ENCODE data around the gene DROSHA. TPM values are rescaled to one million over a fixed set of nuclear protein-coding genes. Genes with fewer than 3 reads are reported as not detected.

The DROSHA gene
- total RNA-seq, 6 experiments from 2014 or later, result 67.5 to 77.0 (median 69.6) TPM

- Mint-ChIP-seq H3K9me3 (no peaks in the 10 kb centered on the region), H3K4me1 (ENCODE audit: low read depth) (peaks cover 6% of the 10 kb centered on the region), H3K4me3 (no peak overlapping the region), H3K27ac (no peak overlapping the region), H3K27me3 (ENCODE audit: insufficient read depth) (no peaks in the 10 kb centered on the region), H3K36me3 (ENCODE audit: low read depth) (peaks cover 43% of the 10 kb centered on the region)
- DNase-seq, result no peak
- no peak for TF ChIP-seq CTCF (IDR thresholded peaks at IDR 0.05)
Measured at GRCh38 chr5:31523041-31523440, 8.9 kb downstream of the DROSHA start.

GRCh38 chr5:31516802-31517201 is 15.1 kb downstream of the DROSHA start:
- no peaks in the 10 kb centered on the region for H3K4me1 Mint-ChIP-seq (ENCODE audit: low read depth)
- DNase-seq, result no peak
- no peak overlapping the region for H3K4me3 Mint-ChIP-seq
- no peak for TF ChIP-seq CTCF (IDR thresholded peaks at IDR 0.05)
- H3K36me3 Mint-ChIP-seq (ENCODE audit: low read depth), result peaks cover 31% of the 10 kb centered on the region
- no peaks in the 10 kb centered on the region for H3K9me3 Mint-ChIP-seq
- H3K27ac Mint-ChIP-seq, result no peak overlapping the region
- no peaks in the 10 kb centered on the region for H3K27me3 Mint-ChIP-seq (ENCODE audit: insufficient read depth)

GRCh38 chr5:31511305-31511704 is 20.6 kb downstream of the DROSHA start:
- H3K27ac Mint-ChIP-seq, result no peak overlapping the region
- DNase-seq, result no peak
- no peaks in the 10 kb centered on the region for H3K27me3 Mint-ChIP-seq (ENCODE audit: insufficient read depth)
- TF ChIP-seq CTCF (IDR thresholded peaks at IDR 0.05), result no peak
- H3K4me3 Mint-ChIP-seq, result no peak overlapping the region
- H3K9me3 Mint-ChIP-seq, result no peaks in the 10 kb centered on the region
- H3K36me3 Mint-ChIP-seq (ENCODE audit: low read depth), result peaks cover 40% of the 10 kb centered on the region
- no peaks in the 10 kb centered on the region for H3K4me1 Mint-ChIP-seq (ENCODE audit: low read depth)

GRCh38 chr5:31504529-31504928 is 27.4 kb downstream of the DROSHA start:
- H3K27ac Mint-ChIP-seq, result no peak overlapping the region
- no peak for TF ChIP-seq CTCF (IDR thresholded peaks at IDR 0.05)
- no peak overlapping the region for H3K4me3 Mint-ChIP-seq
- no peaks in the 10 kb centered on the region for H3K27me3 Mint-ChIP-seq (ENCODE audit: insufficient read depth)
- H3K4me1 Mint-ChIP-seq (ENCODE audit: low read depth), result no peaks in the 10 kb centered on the region
- no peak for DNase-seq
- no peaks in the 10 kb centered on the region for H3K9me3 Mint-ChIP-seq
- peaks cover 53% of the 10 kb centered on the region for H3K36me3 Mint-ChIP-seq (ENCODE audit: low read depth)

GRCh38 chr5:31502506-31502905 is 29.4 kb downstream of the DROSHA start:
- no peak overlapping the region for H3K4me3 Mint-ChIP-seq
- no peak for DNase-seq
- H3K27me3 Mint-ChIP-seq (ENCODE audit: insufficient read depth), result no peaks in the 10 kb centered on the region
- H3K27ac Mint-ChIP-seq, result no peak overlapping the region; the same call in 1 of the 2 replicates
- no peaks in the 10 kb centered on the region for H3K4me1 Mint-ChIP-seq (ENCODE audit: low read depth)
- no peaks in the 10 kb centered on the region for H3K9me3 Mint-ChIP-seq
- peaks cover 57% of the 10 kb centered on the region for H3K36me3 Mint-ChIP-seq (ENCODE audit: low read depth)
- no peak for TF ChIP-seq CTCF (IDR thresholded peaks at IDR 0.05)

GRCh38 chr5:31500256-31500655 is 31.6 kb downstream of the DROSHA start:
- Mint-ChIP-seq H3K27ac (no peak overlapping the region), H3K27me3 (ENCODE audit: insufficient read depth) (no peaks in the 10 kb centered on the region), H3K9me3 (no peaks in the 10 kb centered on the region), H3K36me3 (ENCODE audit: low read depth) (peaks cover 58% of the 10 kb centered on the region), H3K4me1 (ENCODE audit: low read depth) (no peaks in the 10 kb centered on the region), H3K4me3 (no peak overlapping the region)
- no peak for DNase-seq
- TF ChIP-seq CTCF (IDR thresholded peaks at IDR 0.05), result no peak
